Thoracic aorta (tissue), 2 donors: Measurements from ENCODE around the gene TMC3. TPM values are rescaled to one million over a fixed set of nuclear protein-coding genes. Genes with fewer than 3 reads are reported as not detected.

Source experiments
- ATAC-seq: fragments of 150-250 bp; one replicate; pipeline ENCODE4 v1.8.0; 2017; ENCODE audit warnings: low read depth; ENCODE audit not compliant: insufficient number of reproducible peaks, low FRiP score
- DNase-seq: peaks from one replicate; pipeline ENCODE4 v3.0.0-alpha.2; 2020; ENCODE audit warnings: low spot score
- H3K27ac ChIP-seq, 2 donors: fragments of 200-600 bp; sonication (generic); 1 replicate in 1 of 2; 2 replicates in 1 of 2; pipeline ENCODE4 v1.5.1; 2016; ENCODE audit warnings: mild to moderate bottlenecking in 2 of 2, moderate library complexity in 2 of 2
- H3K27me3 ChIP-seq: fragments of 200-600 bp; sonication (generic); replicated peaks from 2 replicates; pipeline ENCODE4 v1.6.0; 2016; ENCODE audit warnings: mild to moderate bottlenecking; ENCODE audit not compliant: insufficient read depth
- H3K36me3 ChIP-seq: fragments of 200-600 bp; sonication (generic); one replicate; pipeline ENCODE4 v1.5.1; 2016
- H3K4me1 ChIP-seq, 2 donors: fragments of 200-600 bp; sonication (generic); 1 replicate in 1 of 2; 2 replicates in 1 of 2; pipeline versions ENCODE4 v1.5.1 to v1.6.0; 2016; ENCODE audit warnings: low read depth in 2 of 2, mild to moderate bottlenecking in 1 of 2; ENCODE audit not compliant: control insufficient read depth in 1 of 2
- H3K4me3 ChIP-seq: fragments of 200-600 bp; sonication (generic); 2 replicates; pipeline ENCODE4 v1.5.1; 2016; ENCODE audit warnings: mild to moderate bottlenecking
- H3K9me3 ChIP-seq: fragments of 200-600 bp; sonication (generic); 2 replicates; pipeline ENCODE4 v1.5.1; 2016
- CTCF ChIP-seq: fragments of 200-600 bp; sonication (generic); IDR thresholded peaks from one replicate; pipeline ENCODE4 v1.5.1; 2019; ENCODE audit warnings: antibody characterized with exemption
- total RNA-seq, 2 donors: library from RNA; depleted of rRNA; stranded (reverse); fragments of >200 nt; gene quantifications; one replicate each; pipeline versions ENCODE4 v1.1.0 to v1.2.3, GENCODE V29; 2016

TMC3 gene
- total RNA-seq, 2 donors from 2014 or later = 0.54 TPM; not detected in 1

- ATAC-seq = no peak
- no peaks in the 10 kb centered on the region for H3K9me3 ChIP-seq
- H3K4me3 ChIP-seq = no peak overlapping the region
- H3K36me3 ChIP-seq = no peaks in the 10 kb centered on the region
- TF ChIP-seq CTCF = no peak
- DNase-seq = no peak
- no peak overlapping the region for H3K27ac ChIP-seq
- H3K27me3 ChIP-seq = no peaks in the 10 kb centered on the region
- H3K4me1 ChIP-seq = peaks cover 13 to 18% of the 10 kb centered on the region in 2 donors
Measured at GRCh38 chr15:81336568-81336967, 37.4 kb downstream of the TMC3 start.

DNA sequence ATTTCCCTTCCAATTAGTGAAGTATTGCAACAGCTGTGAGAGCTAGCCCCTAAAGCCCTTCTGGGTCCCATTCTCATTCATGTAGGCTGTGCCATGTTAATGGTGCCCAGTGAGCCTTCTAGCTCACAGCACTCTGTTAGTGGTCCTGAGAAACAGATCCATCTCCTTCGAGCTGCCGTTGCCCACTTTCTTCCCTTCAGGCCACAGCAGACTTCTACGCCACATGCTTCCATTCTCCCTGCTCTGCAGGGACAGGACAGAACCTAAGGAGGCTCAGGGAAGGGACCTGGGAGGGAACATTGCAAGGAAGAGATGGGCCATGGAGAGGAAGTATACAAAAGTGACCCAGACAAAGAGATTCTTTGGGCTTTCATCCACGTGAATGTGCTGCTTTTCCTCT, 38.4 kb downstream of the TMC3 start:
- Histone ChIP-seq H3K4me3 (no peak overlapping the region), H3K4me1 (peaks cover 13 to 21% of the 10 kb centered on the region in 2 donors), H3K36me3 (no peaks in the 10 kb centered on the region), H3K27ac (no peak overlapping the region), H3K9me3 (no peaks in the 10 kb centered on the region), H3K27me3 (no peaks in the 10 kb centered on the region)
- DNase-seq (no peak), ATAC-seq (no peak)
- TF ChIP-seq CTCF = no peak

DNA sequence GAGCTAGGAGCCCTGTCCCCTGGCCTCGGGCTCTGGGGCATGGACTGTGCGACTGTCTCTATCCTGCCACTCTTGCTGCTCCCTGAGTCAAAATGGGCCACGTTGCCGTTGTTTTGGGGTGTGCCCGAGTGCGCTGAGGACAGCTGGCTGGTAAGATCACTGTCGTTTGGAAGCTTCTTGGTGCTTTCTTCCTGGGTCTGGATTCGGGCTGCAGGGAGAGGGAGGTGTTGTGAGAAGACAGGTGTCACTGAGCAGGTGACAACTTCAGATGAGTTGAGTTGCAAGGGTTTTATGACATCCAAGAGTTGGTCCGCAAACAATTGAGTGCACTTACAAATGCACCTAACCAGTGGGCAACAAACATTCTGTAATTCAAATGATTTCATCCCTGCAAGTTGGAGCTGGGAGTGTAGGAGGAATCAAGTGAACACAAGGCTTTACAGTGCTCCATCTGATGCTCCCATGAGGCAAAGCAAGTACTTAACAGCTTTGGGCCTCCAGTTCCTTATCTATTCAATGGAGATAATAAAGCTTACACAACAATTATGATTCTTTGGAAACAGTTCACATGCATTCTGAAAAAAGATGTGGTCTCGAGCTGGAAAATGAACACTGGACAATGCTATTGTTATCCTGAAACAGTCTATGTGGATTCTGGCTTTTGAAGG, 39.1 kb downstream of the TMC3 start:
- Histone ChIP-seq H3K4me3 (no peak overlapping the region), H3K27ac (no peak overlapping the region), H3K27me3 (no peaks in the 10 kb centered on the region), H3K36me3 (no peaks in the 10 kb centered on the region), H3K9me3 (no peaks in the 10 kb centered on the region), H3K4me1 (peaks cover 13 to 21% of the 10 kb centered on the region in 2 donors)
- ATAC-seq (no peak), DNase-seq (no peak)
- TF ChIP-seq CTCF = no peak

GRCh38 chr15:81333363-81333762, 40.6 kb downstream of the TMC3 start:
- Histone ChIP-seq H3K4me3 (no peak overlapping the region), H3K4me1 (peaks cover 11 to 19% of the 10 kb centered on the region in 2 donors), H3K27ac (no peak overlapping the region), H3K27me3 (no peaks in the 10 kb centered on the region), H3K36me3 (no peaks in the 10 kb centered on the region), H3K9me3 (no peaks in the 10 kb centered on the region)
- no peak for DNase-seq
- no peak for ATAC-seq
- TF ChIP-seq CTCF = no peak

- H3K27me3 ChIP-seq = no peaks in the 10 kb centered on the region
- no peak for TF ChIP-seq CTCF
- H3K27ac ChIP-seq = no peak overlapping the region
- ATAC-seq = no peak
- H3K9me3 ChIP-seq = no peaks in the 10 kb centered on the region
- H3K4me3 ChIP-seq = no peak overlapping the region
- H3K36me3 ChIP-seq = no peaks in the 10 kb centered on the region
- no peak for DNase-seq
- H3K4me1 ChIP-seq = peaks cover under 1 to 8% of the 10 kb centered on the region in 2 donors
Measured at GRCh38 chr15:81332326-81332725, 41.7 kb downstream of the TMC3 start.
